ENCODE measurements around the gene TRIM27.
"Not testable (repeated sequence)": the region's sequence is repeated elsewhere in the genome, so short reads cannot be mapped to it uniquely, and the experiment has no call there.

The TRIM27 gene

GRCh38 chr6:28880894-28881780 is 42.6 kb downstream of the TRIM27 start:
- Histone ChIP-seq H3K4me3 (ENCODE audit: low read length) (peak overlapping the region; percentile 80), H3K4me1 (ENCODE audit: control insufficient read depth, insufficient read depth, low read length) (no peaks in the 10 kb centered on the region), H3K36me3 (ENCODE audit: control insufficient read depth, insufficient read depth, low read length) (no peaks in the 10 kb centered on the region), H3K27ac (ENCODE audit: low read depth, low read length) (no peak overlapping the region), H3K27me3 (ENCODE audit: control insufficient read depth, insufficient read depth, low read length) (no peaks in the 10 kb centered on the region), H3K9ac (ENCODE audit: low read length) (no peak overlapping the region)

- Histone ChIP-seq H3K4me3 (ENCODE audit: low read length) (peak overlapping the region; percentile 80), H3K36me3 (ENCODE audit: control insufficient read depth, insufficient read depth, low read length) (no peaks in the 10 kb centered on the region), H3K9ac (ENCODE audit: low read length) (no peak overlapping the region), H3K4me1 (ENCODE audit: control insufficient read depth, insufficient read depth, low read length) (no peaks in the 10 kb centered on the region), H3K27ac (ENCODE audit: low read depth, low read length) (no peak overlapping the region), H3K27me3 (ENCODE audit: control insufficient read depth, insufficient read depth, low read length) (no peaks in the 10 kb centered on the region)
Measured at GRCh38 chr6:28880519-28880893, 43.3 kb downstream of the TRIM27 start.

GRCh38 chr6:28876710-28877109 is 47.1 kb downstream of the TRIM27 start:
- H3K4me3 ChIP-seq (ENCODE audit: low read length): no peak overlapping the region
- no peaks in the 10 kb centered on the region for H3K36me3 ChIP-seq (ENCODE audit: control insufficient read depth, insufficient read depth, low read length)
- no peaks in the 10 kb centered on the region for H3K4me1 ChIP-seq (ENCODE audit: control insufficient read depth, insufficient read depth, low read length)
- no peak overlapping the region for H3K9ac ChIP-seq (ENCODE audit: low read length)
- no peak overlapping the region for H3K27ac ChIP-seq (ENCODE audit: low read depth, low read length)
- no peaks in the 10 kb centered on the region for H3K27me3 ChIP-seq (ENCODE audit: control insufficient read depth, insufficient read depth, low read length)

GRCh38 chr6:28875191-28875747 is 48.5 kb downstream of the TRIM27 start:
- Histone ChIP-seq H3K27me3 (ENCODE audit: control insufficient read depth, insufficient read depth, low read length) (no peaks in the 10 kb centered on the region), H3K36me3 (ENCODE audit: control insufficient read depth, insufficient read depth, low read length) (no peaks in the 10 kb centered on the region), H3K4me3 (ENCODE audit: low read length) (no peak overlapping the region), H3K4me1 (ENCODE audit: control insufficient read depth, insufficient read depth, low read length) (no peaks in the 10 kb centered on the region), H3K27ac (ENCODE audit: low read depth, low read length) (no peak overlapping the region), H3K9ac (ENCODE audit: low read length) (no peak overlapping the region)

DNA sequence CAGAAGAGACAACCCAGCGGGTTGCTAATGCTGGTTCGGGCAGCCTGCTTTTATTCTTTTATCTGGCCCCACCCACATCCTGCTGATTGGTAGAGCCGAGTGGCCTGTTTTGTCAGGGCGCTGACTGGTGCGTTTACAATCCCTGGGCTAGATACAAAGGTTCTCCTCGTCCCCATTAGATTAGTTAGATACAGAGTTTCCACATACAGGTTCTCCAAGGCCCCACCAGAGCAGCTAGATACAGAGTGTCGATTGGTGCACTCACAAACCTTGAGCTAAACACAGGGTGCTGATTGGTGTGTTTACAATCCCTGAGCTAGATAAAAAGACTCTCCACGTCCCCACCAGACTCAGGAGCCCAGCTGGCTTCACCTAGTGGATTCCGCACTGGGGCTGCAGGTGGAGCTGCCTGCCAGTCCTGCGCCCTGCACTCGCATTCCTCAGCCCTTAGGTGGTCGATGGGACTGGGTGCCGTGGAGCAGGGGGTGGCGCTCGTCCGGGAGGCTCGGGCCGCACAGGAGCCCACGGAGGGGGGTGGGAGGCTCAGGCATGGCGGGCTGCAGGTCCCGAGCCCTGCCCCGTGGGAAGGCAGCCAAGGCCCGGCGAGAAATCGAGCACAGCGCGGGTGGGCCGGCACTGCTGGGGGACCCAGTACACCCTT is 51.5 kb downstream of the TRIM27 start:
- not testable (repeated sequence) for H3K9ac ChIP-seq (ENCODE audit: low read length); H3K4me3 ChIP-seq (ENCODE audit: low read length); H3K4me1 ChIP-seq (ENCODE audit: control insufficient read depth, insufficient read depth, low read length); H3K27me3 ChIP-seq (ENCODE audit: control insufficient read depth, insufficient read depth, low read length); H3K36me3 ChIP-seq (ENCODE audit: control insufficient read depth, insufficient read depth, low read length); H3K27ac ChIP-seq (ENCODE audit: low read depth, low read length)

DNA sequence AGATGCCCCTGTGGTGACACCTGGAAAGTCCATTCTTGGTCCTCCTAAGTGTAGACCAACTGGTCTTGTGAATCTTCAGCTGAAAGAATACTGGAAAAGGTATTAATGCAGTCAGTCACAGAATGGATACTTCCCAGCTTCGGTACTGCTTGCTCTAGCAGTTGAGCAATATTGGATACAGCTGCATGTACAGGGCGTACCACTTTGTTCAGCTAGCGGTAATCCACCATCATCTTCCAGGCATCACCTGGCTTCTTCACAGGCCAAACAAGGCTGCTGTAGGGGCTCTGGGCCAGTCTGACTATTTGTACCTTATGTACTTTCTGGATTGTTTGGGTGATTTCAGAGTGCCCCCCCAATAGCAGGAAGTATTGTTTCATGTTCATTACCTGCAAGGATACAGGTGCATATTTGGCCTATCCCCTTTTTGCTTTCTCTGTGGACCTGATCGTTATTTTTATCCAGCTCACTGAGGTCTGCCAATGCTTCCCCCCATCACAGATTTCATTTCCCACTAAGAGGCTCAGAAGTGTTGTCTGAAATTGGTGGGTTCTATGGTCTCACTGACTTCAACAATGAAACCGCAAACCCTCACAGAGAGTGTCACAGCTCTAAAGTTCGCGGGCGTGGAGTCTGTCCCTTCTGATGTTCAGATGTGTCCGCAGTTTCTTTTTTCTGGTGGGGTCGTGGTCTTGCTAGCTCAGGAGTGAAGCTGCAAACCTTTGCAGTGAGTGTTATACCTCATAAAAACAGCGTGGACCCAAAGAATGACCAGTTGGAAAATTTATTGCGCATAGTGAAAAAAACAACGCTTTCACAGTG is 52.2 kb downstream of the TRIM27 start:
- Histone ChIP-seq H3K9ac (ENCODE audit: low read length) (no peak overlapping the region), H3K36me3 (ENCODE audit: control insufficient read depth, insufficient read depth, low read length) (no peaks in the 10 kb centered on the region), H3K27me3 (ENCODE audit: control insufficient read depth, insufficient read depth, low read length) (no peaks in the 10 kb centered on the region), H3K27ac (ENCODE audit: low read depth, low read length) (no peak overlapping the region), H3K4me1 (ENCODE audit: control insufficient read depth, insufficient read depth, low read length) (no peaks in the 10 kb centered on the region), H3K4me3 (ENCODE audit: low read length) (no peak overlapping the region)

DNA sequence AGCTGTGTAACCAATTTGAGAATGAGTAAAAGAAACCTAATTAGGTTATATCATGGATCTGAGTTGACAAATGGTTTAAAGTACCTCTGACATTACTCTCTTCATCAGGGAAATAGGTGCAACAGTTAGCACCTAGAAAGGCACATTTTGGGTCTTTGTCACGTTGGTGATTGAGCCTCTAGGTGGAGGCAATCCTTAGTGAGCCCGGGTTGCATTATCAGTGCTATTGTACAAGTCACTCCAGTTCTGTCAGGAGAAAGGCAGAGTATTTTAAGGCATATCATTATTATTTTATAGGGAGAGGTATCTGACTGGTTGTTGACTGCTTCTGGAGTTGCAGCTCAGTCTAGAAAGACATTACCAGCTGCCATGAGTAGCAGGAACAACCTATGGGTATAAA is 54.9 kb downstream of the TRIM27 start:
- Histone ChIP-seq H3K4me1 (ENCODE audit: control insufficient read depth, insufficient read depth, low read length) (no peaks in the 10 kb centered on the region), H3K4me3 (ENCODE audit: low read length) (no peak overlapping the region), H3K36me3 (ENCODE audit: control insufficient read depth, insufficient read depth, low read length) (no peaks in the 10 kb centered on the region), H3K27ac (ENCODE audit: low read depth, low read length) (no peak overlapping the region), H3K9ac (ENCODE audit: low read length) (no peak overlapping the region), H3K27me3 (ENCODE audit: control insufficient read depth, insufficient read depth, low read length) (no peaks in the 10 kb centered on the region)

GRCh38 chr6:28867086-28867409 is 56.7 kb downstream of the TRIM27 start:
- Histone ChIP-seq H3K4me1 (ENCODE audit: control insufficient read depth, insufficient read depth, low read length) (no peaks in the 10 kb centered on the region), H3K4me3 (ENCODE audit: low read length) (peak overlapping the region; percentile 83), H3K27ac (ENCODE audit: low read depth, low read length) (peak overlapping the region; percentile 88), H3K9ac (ENCODE audit: low read length) (no peak overlapping the region), H3K36me3 (ENCODE audit: control insufficient read depth, insufficient read depth, low read length) (no peaks in the 10 kb centered on the region), H3K27me3 (ENCODE audit: control insufficient read depth, insufficient read depth, low read length) (no peaks in the 10 kb centered on the region)

DNA sequence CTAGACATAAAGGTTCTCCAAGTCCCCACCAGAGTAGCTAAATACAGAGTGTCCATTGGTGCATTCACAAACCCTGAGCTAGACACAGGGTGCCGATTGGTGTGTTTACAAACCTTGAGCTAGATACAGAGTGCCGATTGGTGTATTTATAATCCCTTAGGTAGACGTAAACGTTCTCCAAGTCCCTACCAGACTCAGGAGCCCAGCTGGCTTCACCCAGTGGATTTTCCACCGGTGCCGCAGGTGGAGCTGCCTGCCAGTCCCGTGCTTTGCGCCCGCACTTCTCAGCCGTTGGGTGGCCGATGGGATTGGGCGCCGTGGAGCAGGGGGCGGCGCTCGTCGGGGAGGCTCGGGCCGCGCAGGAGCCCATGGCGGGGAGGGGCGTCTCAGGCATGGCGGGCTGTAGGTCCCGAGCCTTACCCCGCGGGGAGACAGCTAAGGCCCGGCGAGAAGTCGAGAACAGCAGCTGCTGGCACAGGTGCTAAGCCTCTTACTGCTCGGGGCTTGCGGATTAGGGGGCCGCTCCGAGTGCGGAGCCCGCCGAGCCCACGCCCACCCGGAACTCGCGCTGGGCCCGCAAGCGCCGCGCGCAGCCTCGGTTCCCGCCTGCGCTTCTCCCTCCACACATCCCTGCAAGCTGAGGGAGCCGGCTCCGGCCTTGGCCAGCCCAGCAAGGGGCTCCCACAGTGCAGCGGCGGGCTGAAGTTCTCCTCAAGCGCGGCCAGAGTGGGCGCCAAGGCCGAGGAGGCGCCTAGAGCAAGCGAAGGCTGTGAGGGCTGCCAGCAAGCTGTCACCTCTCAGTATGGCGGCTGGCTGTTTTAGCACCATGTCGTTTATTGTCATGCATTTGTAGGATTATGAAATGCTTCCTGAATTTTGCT is 57.3 kb downstream of the TRIM27 start:
- Histone ChIP-seq H3K9ac (ENCODE audit: low read length) (peak overlapping the region; percentile 53), H3K4me3 (ENCODE audit: low read length) (peak overlapping the region; percentile 83), H3K27ac (ENCODE audit: low read depth, low read length) (peak overlapping the region; percentile 88)
- not testable (repeated sequence) for H3K36me3 ChIP-seq (ENCODE audit: control insufficient read depth, insufficient read depth, low read length); H3K27me3 ChIP-seq (ENCODE audit: control insufficient read depth, insufficient read depth, low read length); H3K4me1 ChIP-seq (ENCODE audit: control insufficient read depth, insufficient read depth, low read length)

DNA sequence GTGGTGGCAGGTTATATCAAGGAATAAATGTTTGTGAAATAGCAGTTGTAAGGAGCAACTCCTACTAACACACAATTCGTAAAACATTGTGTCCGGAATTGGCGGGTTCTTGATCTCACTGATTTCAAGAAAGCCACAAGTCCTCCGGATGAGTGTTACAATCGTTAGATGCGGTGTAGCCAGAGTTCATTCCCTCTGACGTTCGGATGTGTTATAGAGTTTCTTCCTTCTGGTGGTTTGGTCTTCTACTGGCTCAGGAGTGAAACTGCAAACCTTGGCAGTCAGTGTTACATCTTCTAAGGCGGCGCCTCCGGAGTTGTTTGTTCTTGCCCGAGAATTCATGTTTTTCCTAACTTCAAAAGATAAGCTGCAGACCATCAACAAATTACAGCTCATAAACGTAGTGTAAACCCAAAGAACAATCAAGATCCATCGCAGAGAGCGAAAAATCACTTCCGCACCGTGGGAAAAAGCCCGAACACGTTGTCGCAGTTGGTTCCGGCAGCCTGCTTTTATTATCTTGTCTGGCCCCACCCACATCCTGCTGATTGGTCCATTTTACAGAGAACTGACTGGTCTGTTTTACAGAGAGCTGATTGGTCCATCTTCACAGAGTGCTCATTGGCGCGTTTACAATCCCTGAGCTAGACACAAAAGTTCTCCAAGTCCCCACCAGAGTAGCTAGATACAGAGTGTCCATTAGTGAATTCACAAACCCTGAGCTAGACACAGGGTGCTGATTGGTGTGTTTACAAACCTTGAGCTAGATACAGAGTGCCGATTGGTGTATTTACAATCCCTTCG is 58.2 kb downstream of the TRIM27 start:
- Histone ChIP-seq H3K4me3 (ENCODE audit: low read length) (peak overlapping the region; percentile 19), H3K27ac (ENCODE audit: low read depth, low read length) (no peak overlapping the region), H3K4me1 (ENCODE audit: control insufficient read depth, insufficient read depth, low read length) (no peaks in the 10 kb centered on the region), H3K36me3 (ENCODE audit: control insufficient read depth, insufficient read depth, low read length) (no peaks in the 10 kb centered on the region), H3K27me3 (ENCODE audit: control insufficient read depth, insufficient read depth, low read length) (no peaks in the 10 kb centered on the region), H3K9ac (ENCODE audit: low read length) (no peak overlapping the region)

DNA sequence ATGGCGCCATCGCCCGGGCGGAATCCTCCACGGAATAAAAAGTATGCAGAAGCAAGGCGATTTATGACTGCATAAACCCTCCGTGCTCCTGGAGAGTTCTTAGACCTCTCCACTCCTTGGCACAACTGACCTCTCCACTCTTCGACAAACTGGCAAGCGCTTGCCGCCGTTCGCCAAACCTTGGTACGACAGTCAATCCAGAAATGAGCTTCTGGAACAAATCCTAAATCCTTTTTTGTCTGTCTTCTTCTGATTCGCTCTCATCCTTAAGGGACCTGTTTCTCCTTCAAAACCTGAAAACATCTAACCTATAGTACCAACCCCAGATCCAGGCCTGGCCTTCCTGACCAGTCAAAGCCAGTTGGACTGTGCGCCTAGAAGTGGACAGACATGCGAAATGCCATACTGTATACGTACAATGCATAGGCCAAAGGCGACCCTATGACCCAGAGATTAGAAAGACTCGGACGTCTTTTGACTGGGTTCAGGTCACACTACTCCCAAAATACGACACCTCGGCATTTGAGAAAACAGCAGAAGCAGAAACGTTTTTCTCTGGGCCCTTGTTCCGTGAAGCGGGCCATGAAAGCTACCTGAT is 59.4 kb downstream of the TRIM27 start:
- no peaks in the 10 kb centered on the region for H3K36me3 ChIP-seq (ENCODE audit: control insufficient read depth, insufficient read depth, low read length)
- H3K27ac ChIP-seq (ENCODE audit: low read depth, low read length): no peak overlapping the region
- H3K9ac ChIP-seq (ENCODE audit: low read length): peak overlapping the region; percentile 59
- H3K4me1 ChIP-seq (ENCODE audit: control insufficient read depth, insufficient read depth, low read length): no peaks in the 10 kb centered on the region
- peak overlapping the region; percentile 93 for H3K4me3 ChIP-seq (ENCODE audit: low read length)
- no peaks in the 10 kb centered on the region for H3K27me3 ChIP-seq (ENCODE audit: control insufficient read depth, insufficient read depth, low read length)

Measured in rectal smooth muscle tissue (tissue), 1 donor.